GM12891 (cell line): Measurements from ENCODE around the gene LYRM4.

Experiments used
- POLR2A ChIP-seq: IDR thresholded peaks from 2 replicates; pipeline ENCODE4 v1.6.1; 2011; ENCODE audit warnings: low read depth, low read length, control low read depth
- POLR2AphosphoS5 ChIP-seq: IDR thresholded peaks from 2 replicates; pipeline ENCODE4 v1.6.1; 2011; ENCODE audit warnings: low read depth, low read length, control low read depth
- SPI1 ChIP-seq: IDR thresholded peaks from 2 replicates; pipeline ENCODE4 v1.6.1; 2011; ENCODE audit warnings: low read depth, low read length, control low read depth
- TAF1 ChIP-seq: IDR thresholded peaks from 2 replicates; pipeline ENCODE4 v1.6.1; 2011; ENCODE audit warnings: low read depth, low read length, control low read depth

GRCh38 chr6:5208471-5208971, 52.2 kb downstream of the LYRM4 start:
- no peak for TF ChIP-seq POLR2AphosphoS5
- no peak for TF ChIP-seq POLR2A
- TF ChIP-seq TAF1 = no peak
- no peak for TF ChIP-seq SPI1
